Activated gamma-delta T cell (primary cell): ENCODE results near the gene ZFHX3.

Source experiments
- DNase-seq: peaks from one replicate; lab custom pipeline; 2025; lab: John Stamatoyannopoulos, UW

ZFHX3 gene

DNA sequence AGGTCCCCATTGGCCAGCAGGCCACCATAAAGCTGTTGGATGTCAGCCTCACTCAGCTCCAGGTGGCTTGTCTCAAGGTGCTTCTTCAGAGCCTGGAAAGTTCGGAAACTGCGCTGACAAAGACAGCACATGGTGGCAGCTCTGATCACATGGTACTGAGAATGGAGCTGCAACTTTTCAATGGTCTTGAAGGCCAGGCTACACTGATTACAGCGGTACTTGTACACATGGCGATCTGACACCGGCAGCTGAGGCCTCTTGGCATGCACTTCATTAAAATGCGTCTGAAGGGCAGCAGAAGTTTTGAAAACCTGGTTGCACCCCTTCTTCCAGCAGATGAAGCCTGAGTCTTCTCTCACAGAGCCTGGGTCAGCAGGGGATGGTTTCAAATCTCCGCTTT lies 249.7 kb downstream of the ZFHX3 start:
- no peak for DNase-seq

DNA sequence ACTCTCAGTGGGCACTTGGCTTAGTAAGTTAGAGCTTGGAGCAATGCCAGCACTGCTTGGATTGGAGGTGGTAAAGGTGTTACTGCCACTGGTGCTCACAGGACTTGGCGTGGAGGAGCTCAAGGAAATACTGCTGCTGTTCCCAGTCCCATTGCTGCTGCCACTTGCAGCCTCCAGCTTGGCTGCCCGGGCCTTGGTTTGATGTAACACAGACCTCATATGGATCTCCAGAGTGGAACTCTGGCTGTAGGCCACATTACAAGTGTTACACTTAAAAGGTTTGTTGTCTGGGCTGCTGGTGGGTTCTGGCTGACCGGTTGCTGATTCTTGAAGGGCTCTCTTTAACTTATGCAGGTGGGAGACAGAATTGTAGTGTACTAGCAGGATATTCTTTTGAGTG lies 250.3 kb downstream of the ZFHX3 start:
- no peak for DNase-seq

DNA sequence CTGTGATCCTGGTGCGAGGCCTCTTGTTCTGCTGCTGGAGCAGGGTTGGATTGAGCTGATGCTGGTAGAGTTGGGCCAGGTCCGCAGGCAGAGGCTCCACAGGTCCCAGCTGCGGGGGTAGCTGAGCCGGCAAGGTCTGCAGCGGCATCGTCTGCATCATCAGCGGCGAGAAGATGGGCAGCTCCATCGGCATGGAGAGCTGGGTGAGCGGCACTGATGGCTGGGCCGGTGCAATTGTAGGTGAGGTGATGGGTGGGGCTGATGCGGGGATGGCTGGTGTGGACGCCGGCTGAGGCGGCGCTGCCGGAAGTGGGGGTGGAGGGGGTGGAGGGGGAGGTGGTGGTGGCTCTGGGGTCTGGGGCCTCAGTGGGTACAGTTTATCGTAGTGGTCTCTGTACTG lies 251.7 kb downstream of the ZFHX3 start:
- DNase-seq = no peak

GRCh38 chr16:72794986-72795385 lies 252.9 kb downstream of the ZFHX3 start:
- DNase-seq = no peak

- DNase-seq = no peak
Observed at GRCh38 chr16:72794319-72794718, 253.6 kb downstream of the ZFHX3 start.

- DNase-seq = no peak
Observed at GRCh38 chr16:72793716-72794115, 254.2 kb downstream of the ZFHX3 start.

DNA sequence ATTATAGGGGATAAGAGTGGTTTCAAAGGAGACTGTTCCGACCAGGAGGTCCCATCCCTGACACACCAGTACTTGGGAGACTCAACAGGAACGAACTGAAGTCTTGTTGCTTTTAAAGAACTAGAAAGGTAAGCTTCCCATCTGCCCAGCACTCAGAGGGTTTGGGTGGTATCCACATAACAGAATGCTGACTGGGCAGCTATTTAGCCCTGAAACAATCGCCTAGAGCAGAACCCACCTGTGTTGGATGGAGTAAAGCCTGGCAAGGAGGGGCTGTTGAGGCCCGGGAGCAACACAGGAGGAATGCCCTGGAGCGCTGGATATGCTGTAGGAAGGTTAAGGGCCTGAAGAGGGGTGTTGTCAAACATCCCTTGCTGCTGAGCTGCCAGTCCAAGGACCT lies 254.9 kb downstream of the ZFHX3 start:
- DNase-seq = no peak

- DNase-seq = no peak
Observed at GRCh38 chr16:72791786-72792185, 256.1 kb downstream of the ZFHX3 start.

- no peak for DNase-seq
Observed at GRCh38 chr16:72789921-72790320, 258.0 kb downstream of the ZFHX3 start.

- DNase-seq = no peak
Observed at GRCh38 chr16:72789465-72789864, 258.5 kb downstream of the ZFHX3 start.

GRCh38 chr16:72788269-72788809 lies 259.6 kb downstream of the ZFHX3 start:
- no peak for DNase-seq

- peak; percentile 25 for DNase-seq
Observed at GRCh38 chr16:72787514-72788268, 260.2 kb downstream of the ZFHX3 start.

DNA sequence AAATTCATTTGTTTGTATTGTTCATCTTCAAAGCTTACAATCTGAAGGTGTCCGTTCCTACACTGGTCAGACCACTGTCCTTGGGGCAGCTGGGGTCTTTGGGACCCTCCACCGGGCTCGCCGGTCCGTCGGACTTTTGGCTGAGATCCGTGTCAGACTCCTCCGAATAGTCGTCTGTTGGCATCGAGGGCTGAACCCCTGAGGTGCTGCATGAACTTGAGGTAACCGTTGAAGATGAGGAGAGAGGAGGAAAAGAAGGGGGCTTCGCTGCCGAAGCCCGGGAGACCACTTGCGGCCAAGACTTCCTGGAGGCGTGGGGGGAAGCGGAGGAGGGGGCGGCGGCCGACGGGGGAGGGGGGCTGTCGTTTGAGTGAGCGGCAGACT lies 260.8 kb downstream of the ZFHX3 start:
- DNase-seq = no peak

DNA sequence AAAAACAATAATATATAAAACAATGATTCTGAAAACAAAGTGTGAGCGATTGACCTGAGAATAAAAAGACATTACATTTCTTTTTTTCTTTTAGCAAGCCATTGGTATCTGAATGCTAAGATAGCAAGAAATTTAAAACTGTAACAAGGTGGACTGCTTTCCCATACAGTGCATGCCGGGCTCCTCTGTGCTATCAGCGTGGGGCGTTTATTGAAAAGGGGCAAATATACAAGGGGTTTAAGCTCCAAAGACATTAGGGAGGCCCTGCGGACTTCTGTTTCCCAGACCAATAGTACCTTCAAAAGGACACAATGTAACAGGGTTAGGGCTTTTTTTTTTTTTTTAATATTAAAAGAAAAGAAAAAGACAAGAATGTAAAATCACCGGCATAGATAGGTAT lies 261.3 kb downstream of the ZFHX3 start:
- DNase-seq = no peak

DNA sequence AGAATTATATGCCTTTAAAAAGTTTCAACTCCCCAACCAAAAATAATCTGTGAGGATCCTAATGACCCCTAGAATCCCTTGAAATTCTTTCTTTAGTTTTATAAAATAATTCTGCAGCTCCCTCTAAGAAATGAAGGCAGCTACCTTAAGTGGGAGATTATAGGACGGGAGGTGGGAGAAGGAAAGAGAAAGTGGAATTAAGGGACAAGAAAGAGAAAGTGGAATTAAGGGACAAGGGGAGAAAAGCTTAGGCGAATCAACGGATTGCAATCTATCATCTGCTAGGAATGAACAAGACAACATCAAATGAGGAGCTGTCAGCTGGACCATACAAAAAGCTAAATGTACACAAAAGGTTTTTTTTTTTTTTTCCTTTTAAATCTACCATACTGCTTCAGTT lies 262.0 kb downstream of the ZFHX3 start:
- DNase-seq = no peak

DNA sequence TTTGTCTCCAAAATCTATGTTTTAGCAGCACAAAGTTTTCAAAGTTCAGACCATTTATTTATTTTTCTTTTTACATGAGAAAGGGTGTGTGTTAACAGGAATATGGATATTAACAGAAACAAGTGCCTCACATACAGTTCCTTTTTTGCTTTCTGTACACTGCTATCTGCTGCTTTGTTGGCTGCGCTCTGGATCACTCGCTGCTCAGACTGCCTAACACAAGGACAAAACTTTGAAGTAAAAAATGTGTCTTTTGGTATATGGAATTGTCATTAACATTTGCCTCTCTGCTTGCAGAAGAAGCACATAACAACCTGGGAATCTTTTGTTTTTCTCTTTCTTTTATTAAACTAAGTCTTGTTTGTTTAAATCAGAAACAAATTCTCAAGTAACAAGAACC lies 262.8 kb downstream of the ZFHX3 start:
- no peak for DNase-seq

GRCh38 chr16:72783716-72784318 lies 264.1 kb downstream of the ZFHX3 start:
- DNase-seq = no peak

DNA sequence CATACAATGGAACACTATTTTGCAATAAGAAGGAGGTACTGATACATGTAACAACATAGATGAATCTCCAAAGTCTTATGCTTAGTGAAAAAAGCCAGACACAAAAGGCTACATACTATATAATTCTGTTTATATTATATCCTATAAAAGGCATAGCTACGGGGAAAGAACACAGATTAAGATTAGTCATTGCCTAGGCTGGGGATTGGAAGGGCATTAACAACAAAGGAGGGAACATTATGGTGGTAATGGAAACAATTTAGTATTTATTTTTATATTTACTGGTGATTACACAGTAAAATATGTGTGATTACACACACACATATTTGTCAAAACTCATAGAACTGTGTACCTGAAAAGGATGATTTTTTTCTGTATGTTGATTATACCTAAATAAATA lies 278.1 kb downstream of the ZFHX3 start:
- no peak for DNase-seq

- DNase-seq = no peak
Observed at GRCh38 chr16:72768591-72768990, 279.3 kb downstream of the ZFHX3 start.

DNA sequence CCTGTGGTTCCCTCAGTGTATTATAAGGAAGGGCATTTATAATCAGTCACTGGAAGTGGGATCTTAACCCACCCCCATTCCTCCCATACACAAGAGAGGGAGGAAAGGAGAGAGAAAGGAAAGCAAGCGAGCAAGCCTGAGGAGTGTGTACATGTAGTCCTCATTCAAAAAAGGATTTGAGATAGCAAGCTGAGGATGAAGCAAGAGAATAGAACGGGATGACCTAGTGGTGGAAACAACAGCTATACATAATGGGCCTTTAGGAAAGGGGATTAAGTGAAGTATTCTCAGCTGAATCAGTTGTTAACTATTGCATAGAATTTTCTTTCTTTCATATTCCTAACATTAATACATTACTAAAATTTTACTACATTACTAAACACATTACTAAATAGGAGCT lies 281.4 kb downstream of the ZFHX3 start:
- no peak for DNase-seq

- no peak for DNase-seq
Observed at GRCh38 chr16:72764015-72764654, 283.8 kb downstream of the ZFHX3 start.

DNA sequence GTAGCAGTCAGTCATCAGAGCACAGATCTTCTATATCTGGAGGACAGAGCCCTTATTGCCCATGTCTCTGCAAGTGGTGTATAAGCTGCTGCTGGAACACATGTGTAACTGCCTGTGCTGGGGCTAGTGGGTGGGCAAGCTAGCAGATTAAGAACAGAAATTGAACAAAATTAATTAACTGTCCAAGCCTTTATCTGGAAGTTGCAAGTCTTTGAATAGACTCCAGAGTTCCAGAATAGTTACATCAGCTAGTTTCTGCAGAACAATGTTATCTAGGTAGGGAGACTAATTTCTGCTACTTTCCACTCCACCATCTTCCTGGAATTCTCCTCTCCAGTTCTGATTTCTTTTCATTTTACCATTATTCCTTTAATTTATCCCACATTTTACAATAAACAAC lies 287.3 kb downstream of the ZFHX3 start:
- DNase-seq = no peak

DNA sequence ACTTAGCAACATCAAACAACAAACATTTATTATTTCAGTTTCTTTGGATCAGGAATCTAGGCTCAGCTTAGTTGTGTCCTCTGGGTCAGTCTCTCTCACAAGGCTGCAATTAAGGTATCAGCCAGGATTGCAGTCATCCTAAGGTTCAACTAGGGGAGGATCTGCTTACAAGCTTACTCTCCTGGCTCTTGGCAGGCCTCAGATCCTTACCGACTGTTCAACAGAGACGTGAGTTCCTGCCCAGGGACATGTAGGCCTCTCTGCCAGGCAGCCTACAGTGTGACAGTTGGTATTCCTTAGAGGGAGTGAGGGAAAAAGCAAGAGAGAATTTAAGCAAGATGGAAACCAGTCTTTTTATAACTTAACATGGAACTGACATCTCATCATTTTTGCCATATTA lies 294.0 kb downstream of the ZFHX3 start:
- DNase-seq = no peak
